HEK293T (cell line): Measurements from ENCODE around the gene COPZ1.

Experiments
- CTCF ChIA-PET: fragments of 350-600 bp; formaldehyde crosslinking; extraction: SDS; loops from one replicate; lab custom pipeline; 2021; ENCODE audit warnings: antibody characterized with exemption, inconsistent platforms; lab: Yijun Ruan, JAX
- POLR2A ChIA-PET: fragments of 350-600 bp; formaldehyde crosslinking; extraction: SDS; loops from one replicate; lab custom pipeline; 2020; ENCODE audit warnings: antibody characterized with exemption, inconsistent platforms; lab: Yijun Ruan, JAX
- DNase-seq: peaks from one replicate; pipeline ENCODE4 v3.0.0; 2012; ENCODE audit warnings: mixed read lengths; ENCODE audit errors: extremely low spot score
- ARNT ChIP-seq: fragments of 450-650 bp; IDR thresholded peaks from 2 replicates; pipeline ENCODE4 v1.6.1; 2017; ENCODE audit warnings: mild to moderate bottlenecking
- BHLHE40 ChIP-seq: fragments of 450-650 bp; IDR thresholded peaks from 2 replicates; pipeline ENCODE4 v1.6.1; 2016; ENCODE audit warnings: mild to moderate bottlenecking, moderate library complexity, borderline replicate concordance
- CTBP1 ChIP-seq: fragments of 450-650 bp; IDR thresholded peaks from 2 replicates; pipeline ENCODE4 v1.6.1; 2016; ENCODE audit warnings: borderline replicate concordance
- ELF4 ChIP-seq: fragments of 450-650 bp; IDR thresholded peaks from 2 replicates; pipeline ENCODE4 v1.6.1; 2017; ENCODE audit warnings: antibody characterized with exemption
- FOXA1 ChIP-seq: fragments of 450-650 bp; IDR thresholded peaks from 2 replicates; pipeline ENCODE4 v1.6.1; 2016; ENCODE audit warnings: mild to moderate bottlenecking
- FOXK2 ChIP-seq: fragments of 450-650 bp; IDR thresholded peaks from 2 replicates; pipeline ENCODE4 v1.6.1; 2016; ENCODE audit warnings: mild to moderate bottlenecking
- FOXM1 ChIP-seq: fragments of 450-650 bp; IDR thresholded peaks from 2 replicates; pipeline ENCODE4 v1.6.1; 2017; ENCODE audit warnings: mild to moderate bottlenecking, borderline replicate concordance
- HDGF ChIP-seq: fragments of 450-650 bp; IDR thresholded peaks from 2 replicates; pipeline ENCODE4 v1.6.1; 2017; ENCODE audit warnings: antibody characterized with exemption, borderline replicate concordance
- L3MBTL2 ChIP-seq: fragments of 450-650 bp; conservative IDR thresholded peaks from 2 replicates; pipeline ENCODE4 v1.6.1; 2016; ENCODE audit warnings: mild to moderate bottlenecking
- LEF1 ChIP-seq: fragments of 450-650 bp; IDR thresholded peaks from 2 replicates; pipeline ENCODE4 v1.6.1; 2017; ENCODE audit warnings: mild to moderate bottlenecking, borderline replicate concordance
- NFRKB ChIP-seq: fragments of 450-650 bp; IDR thresholded peaks from 2 replicates; pipeline ENCODE4 v1.6.1; 2016; ENCODE audit warnings: mild to moderate bottlenecking, moderate library complexity
- PKNOX1 ChIP-seq: fragments of 450-650 bp; IDR thresholded peaks from 2 replicates; pipeline ENCODE4 v1.6.1; 2016
- SP1 ChIP-seq: fragments of 450-650 bp; IDR thresholded peaks from 2 replicates; pipeline ENCODE4 v1.6.1; 2017
- SUZ12 ChIP-seq: fragments of 450-650 bp; IDR thresholded peaks from 2 replicates; pipeline ENCODE4 v1.6.1; 2016; ENCODE audit warnings: mild to moderate bottlenecking
- TARDBP ChIP-seq: fragments of 450-650 bp; IDR thresholded peaks from 2 replicates; pipeline ENCODE4 v1.6.1; 2016
- ZNF384 ChIP-seq: fragments of 450-650 bp; IDR thresholded peaks from 2 replicates; pipeline ENCODE4 v1.6.1; 2016

The COPZ1 gene

GRCh38 chr12:54300225-54300731, 24.7 kb upstream of the COPZ1 start:
- no peak for DNase-seq
- CTCF ChIA-PET: interaction anchor here (0.6 to 1.3 kb wide), 3 partner anchors 9 to 36 kb away, joined by 3 to 9 read pairs (median 5); no protein-coding TSS in a partner anchor
- POLR2A ChIA-PET: interaction anchor here (1.6 to 4.3 kb wide), 2 partner anchors 10 to 21 kb away, joined by 5 to 38 read pairs; partner anchors contain the start of genes CBX5 and HNRNPA1
- TF ChIP-seq L3MBTL2: no peak
- no peak for TF ChIP-seq HDGF
- TF ChIP-seq SUZ12: no peak
- no peak for TF ChIP-seq LEF1
- TF ChIP-seq SP1: no peak
- no peak for TF ChIP-seq FOXM1
- TF ChIP-seq ELF4: no peak
- TF ChIP-seq FOXK2: no peak

- CTCF ChIA-PET: interaction anchor here (0.6 to 1.1 kb wide), 4 partner anchors 8 to 94 kb away, joined by 3 to 9 read pairs (median 4); no protein-coding TSS in a partner anchor
- no peak for TF ChIP-seq FOXK2
- no peak for TF ChIP-seq PKNOX1
- TF ChIP-seq BHLHE40: no peak
- no peak for TF ChIP-seq ELF4
- no peak for TF ChIP-seq ARNT
- no peak for TF ChIP-seq FOXM1
- TF ChIP-seq FOXA1: no peak
- no peak for TF ChIP-seq SP1
- TF ChIP-seq TARDBP: no peak
- peak; percentile 62 for DNase-seq
- POLR2A ChIA-PET: interaction anchor here (1.1 to 4.3 kb wide), 3 partner anchors 11 to 21 kb away, joined by 3 to 38 read pairs (median 4); partner anchors contain the start of genes CBX5 and HNRNPA1
Observed at GRCh38 chr12:54300732-54301427, 24.1 kb upstream of the COPZ1 start, which contains the start of gene NFE2. Gene NFE2 (minus strand): TSS chr12:54301015. CDS start chr12:54295248, 5,767 bp downstream.

GRCh38 chr12:54301428-54302048, 23.4 kb upstream of the COPZ1 start:
- TF ChIP-seq BHLHE40 (no peak), SUZ12 (no peak), FOXA1 (no peak), HDGF (no peak), SP1 (no peak), NFRKB (no peak), FOXK2 (no peak), FOXM1 (no peak), ARNT (no peak), CTBP1 (no peak)
- no peak for DNase-seq
- ChIA-PET CTCF (interaction anchor here (0.8 to 1.1 kb wide), 3 partner anchors 23 to 94 kb away, joined by 3 to 4 read pairs (median 3); partner anchors contain the start of gene COPZ1), POLR2A (interaction anchor here (0.7 to 4.3 kb wide), 5 partner anchors 12 to 264 kb away, joined by 3 to 38 read pairs (median 3); partner anchors contain the start of genes CBX5 and HNRNPA1)

GRCh38 chr12:54303640-54304039, 21.3 kb upstream of the COPZ1 start:
- ChIA-PET POLR2A (no interaction called here), CTCF (no interaction called here)
- DNase-seq: no peak
- no peak for TF ChIP-seq HDGF
- no peak for TF ChIP-seq SUZ12
- TF ChIP-seq PKNOX1: no peak
- no peak for TF ChIP-seq LEF1
- no peak for TF ChIP-seq ARNT
- TF ChIP-seq SP1: no peak
- no peak for TF ChIP-seq CTBP1
- TF ChIP-seq FOXK2: no peak
- TF ChIP-seq L3MBTL2: no peak
- no peak for TF ChIP-seq FOXA1
- no peak for TF ChIP-seq NFRKB
- no peak for TF ChIP-seq BHLHE40
- TF ChIP-seq ZNF384: no peak
- TF ChIP-seq FOXM1: no peak
- TF ChIP-seq TARDBP: no peak
- no peak for TF ChIP-seq ELF4

GRCh38 chr12:54304187-54304810, 20.6 kb upstream of the COPZ1 start:
- ChIA-PET POLR2A (no interaction called here), CTCF (no interaction called here)
- TF ChIP-seq TARDBP: no peak
- no peak for TF ChIP-seq SP1
- no peak for TF ChIP-seq NFRKB
- DNase-seq: no peak
